Measurements from ENCODE around the gene COLEC12.

Gene COLEC12

GRCh38 chr18:506801-507200 is 6.3 kb upstream of the COLEC12 start:
- intact Hi-C loops (cut with DNase I): no loop called here
- DNase-seq: no peak

- DNase-seq: no peak
- intact Hi-C loops (cut with DNase I): no loop called here
These were observed 5.8 kb upstream of the COLEC12 start for GRCh38 chr18:506264-506663.

GRCh38 chr18:505483-506122 is 5.1 kb upstream of the COLEC12 start:
- no peak for DNase-seq
- intact Hi-C loops (cut with DNase I): no loop called here

- intact Hi-C loops (cut with DNase I): no loop called here
- no peak for DNase-seq
These were observed 859 bp upstream of the COLEC12 start for GRCh38 chr18:501406-501714.

GRCh38 chr18:499776-500631 is 497 bp downstream of the COLEC12 start:
- peak in 2 of 10 donors; percentile 24 to 80 for DNase-seq
- intact Hi-C loops (cut with DNase I): no loop called here

- DNase-seq: no peak
- intact Hi-C loops (cut with DNase I): no loop called here
These were observed 1.3 kb downstream of the COLEC12 start for GRCh38 chr18:498931-499775.

GRCh38 chr18:497688-498087 is 2.8 kb downstream of the COLEC12 start:
- intact Hi-C loops (cut with DNase I): no loop called here
- no peak for DNase-seq

GRCh38 chr18:495452-495851 is 5.0 kb downstream of the COLEC12 start:
- intact Hi-C loops (cut with DNase I): no loop called here
- DNase-seq: no peak

- no peak for DNase-seq
- intact Hi-C loops (cut with DNase I): no loop called here
These were observed 5.5 kb downstream of the COLEC12 start for GRCh38 chr18:495017-495416.

- DNase-seq: no peak
- intact Hi-C loops (cut with DNase I): no loop called here
These were observed 6.2 kb downstream of the COLEC12 start for GRCh38 chr18:493986-494983.

- DNase-seq: no peak
- intact Hi-C loops (cut with DNase I): no loop called here
These were observed 8.1 kb downstream of the COLEC12 start for GRCh38 chr18:492451-492850.

- intact Hi-C loops (cut with DNase I): no loop called here
These were observed 9.9 kb downstream of the COLEC12 start for GRCh38 chr18:490624-491023.

GRCh38 chr18:490024-490366 is 10.5 kb downstream of the COLEC12 start:
- DNase-seq: no peak
- intact Hi-C loops (cut with DNase I): no loop called here

More at GRCh38 chr18:490624-491023, 9.9 kb downstream of the COLEC12 start:
- DNase-seq: no peak

- DNase-seq: no peak
- intact Hi-C loops (cut with DNase I): no loop called here
These were observed 11.1 kb downstream of the COLEC12 start for GRCh38 chr18:489244-490023.

- DNase-seq: no peak
- intact Hi-C loops (cut with DNase I): no loop called here
These were observed 13.4 kb downstream of the COLEC12 start for GRCh38 chr18:486929-487740.

GRCh38 chr18:484749-485464 is 15.6 kb downstream of the COLEC12 start:
- intact Hi-C loops (cut with DNase I): no loop called here

GRCh38 chr18:478681-479080 is 21.8 kb downstream of the COLEC12 start:
- intact Hi-C loops (cut with DNase I): loop anchor here (10.0 kb wide), 1 partner anchor 104 kb away; no protein-coding TSS in a partner anchor
- no peak for DNase-seq

More at GRCh38 chr18:484749-485464, 15.6 kb downstream of the COLEC12 start:
- DNase-seq: no peak

GRCh38 chr18:477565-477964 is 22.9 kb downstream of the COLEC12 start:
- DNase-seq: no peak
- intact Hi-C loops (cut with DNase I): loop anchor here (10.0 kb wide), 1 partner anchor 103 kb away; no protein-coding TSS in a partner anchor
